Natural killer cell (primary cell): Measurements from ENCODE around the gene RNF40. TPM values are rescaled to one million over a fixed set of nuclear protein-coding genes. Genes with fewer than 3 reads are reported as not detected.
"Not testable (repeated sequence)": the region's sequence is repeated elsewhere in the genome, so short reads cannot be mapped to it uniquely, and the experiment has no call there.

Experiments
- ATAC-seq, 3 donors: fragments of 150-1000 bp in 2 of 3; fragments of 200-7000 bp in 1 of 3; cut with Tn5 transposase; 1 replicate in 1 of 3; 2 replicates in 2 of 3; pipeline ENCODE4 v1.10.0; 2021; ENCODE audit warnings: mild to moderate bottlenecking in 2 of 3, moderate library complexity in 2 of 3
- DNase-seq, 2 donors: peaks; one replicate each; pipeline versions ENCODE4 v3.0.0 to v3.0.0-alpha.2; 2013 to 2021; ENCODE audit warnings: mixed read lengths in 1 of 2
- H3K27ac ChIP-seq: one replicate; pipeline ENCODE4 v1.5.1; 2013; ENCODE audit warnings: mild to moderate bottlenecking, low read length
- H3K27me3 ChIP-seq: one replicate; pipeline ENCODE4 v1.6.1; 2013; ENCODE audit warnings: low read length; ENCODE audit not compliant: control insufficient read depth, insufficient read depth
- H3K36me3 ChIP-seq: one replicate; pipeline ENCODE4 v1.6.1; 2013; ENCODE audit warnings: low read length; ENCODE audit not compliant: control insufficient read depth, insufficient read depth
- H3K4me1 ChIP-seq: one replicate; pipeline ENCODE4 v1.6.1; 2013; ENCODE audit warnings: low read length; ENCODE audit not compliant: control insufficient read depth, insufficient read depth
- H3K4me3 ChIP-seq: one replicate; pipeline ENCODE4 v1.5.1; 2013; ENCODE audit warnings: low read length
- H3K9me3 ChIP-seq: one replicate; pipeline ENCODE4 v1.6.1; 2013; ENCODE audit warnings: low read length; ENCODE audit not compliant: control insufficient read depth, insufficient read depth
- H3K27ac Mint-ChIP-seq, 2 donors: one replicate each; pipeline ENCODE4 v1.8.0; 2022; ENCODE audit warnings: mild to moderate bottlenecking in 2 of 2, mixed read lengths in 2 of 2, moderate library complexity in 1 of 2
- H3K27me3 Mint-ChIP-seq, 2 donors: one replicate each; pipeline ENCODE4 v1.8.0; 2022; ENCODE audit warnings: low read depth in 2 of 2, mixed read lengths in 2 of 2
- H3K36me3 Mint-ChIP-seq: one replicate; pipeline ENCODE4 v1.8.0; 2022; ENCODE audit warnings: mixed read lengths
- H3K4me1 Mint-ChIP-seq, 2 donors: one replicate each; pipeline ENCODE4 v1.8.0; 2022; ENCODE audit warnings: mixed read lengths in 2 of 2
- H3K4me3 Mint-ChIP-seq: one replicate; pipeline ENCODE4 v1.8.0; 2022; ENCODE audit warnings: mild to moderate bottlenecking, moderate library complexity, mixed read lengths
- H3K9me3 Mint-ChIP-seq, 2 donors: one replicate each; pipeline ENCODE4 v1.8.0; 2022; ENCODE audit warnings: mixed read lengths in 2 of 2
- CTCF ChIP-seq: fragments of 200-600 bp; IDR thresholded peaks from one replicate; pipeline ENCODE4 v1.8.0; 2022; ENCODE audit warnings: antibody characterized with exemption
- WGBS: methylation state at CpG from one replicate; pipeline ENCODE4 v1.1.7; 2013; ENCODE audit warnings: missing lambda C conversion rate; ENCODE audit not compliant: insufficient coverage; 5-methylcytosine and 5-hydroxymethylcytosine counted together
- intact Hi-C: fragments of 100-400 bp; cut with micrococcal nuclease; formaldehyde crosslinking; loops from one replicate; pipeline ENCODE4 v1.14.2; 2022
- total RNA-seq, 4 donors: library from RNA; stranded (reverse); fragments of 120-200 nt in 1 of 4; gene quantifications; one replicate each; pipeline versions ENCODE4 v1.2.3 to v1.2.4, GENCODE V29; 2013 to 2022

Gene RNF40
- total RNA-seq, 3 donors from 2014 or later (not counting 1 experiment from before 2014, with no cell fraction given): 153 to 167 (median 161) TPM

DNA sequence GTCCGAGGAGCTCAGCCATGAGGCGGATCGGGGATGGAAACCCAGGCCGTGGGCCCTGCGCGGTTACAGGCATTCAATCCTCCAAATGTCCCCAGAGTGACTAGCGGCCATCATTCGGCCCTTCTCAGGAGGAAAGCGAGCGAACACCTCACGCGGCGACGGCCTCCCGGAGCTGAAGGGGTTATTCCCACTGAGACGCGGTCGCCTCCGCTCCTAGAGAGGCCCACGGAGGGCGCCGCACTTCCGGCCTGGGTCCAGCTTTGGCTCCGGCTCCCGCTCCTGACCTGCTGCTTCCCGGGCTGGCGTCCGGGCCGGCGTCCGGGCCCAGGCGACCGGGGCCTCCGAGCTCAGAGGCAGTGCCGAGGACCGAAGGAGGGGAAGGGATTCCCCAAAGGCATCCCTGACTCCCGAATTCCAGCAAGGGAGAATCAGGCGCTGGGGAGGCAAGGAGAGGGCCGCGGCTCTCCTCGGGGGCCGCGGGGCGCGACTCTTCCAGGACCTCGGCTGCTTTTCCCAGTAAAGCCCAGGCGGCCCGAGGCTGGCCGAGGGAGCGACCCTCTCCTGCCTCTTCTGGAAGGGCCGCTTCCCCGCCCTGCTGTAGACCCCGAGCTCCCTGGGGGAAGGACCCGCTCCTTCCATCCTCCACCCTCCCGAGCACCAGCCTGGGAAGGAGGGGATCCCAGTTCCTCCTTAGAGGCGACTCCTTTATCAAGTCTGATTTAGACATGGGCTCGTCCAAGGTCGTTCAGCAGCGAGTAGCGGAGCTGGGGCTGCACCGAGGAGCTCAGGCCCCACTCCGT lies 43.4 kb downstream of the RNF40 start:
- whole genome bisulfite sequencing: 6% methylated on average over 62 of the region's 62 CpGs
- Mint-ChIP-seq H3K27me3 (peaks cover 0 to 3% of the 10 kb centered on the region in 2 donors), H3K4me1 (peaks cover 16 to 21% of the 10 kb centered on the region in 2 donors), H3K9me3 (no peaks in the 10 kb centered on the region), H3K27ac (peak overlapping the region; percentile 57 to 70), H3K36me3 (no peaks in the 10 kb centered on the region), H3K4me3 (peak overlapping the region; percentile 94)
- DNase-seq: peak; percentile 47 to 77
- H3K9me3 ChIP-seq: no peaks in the 10 kb centered on the region
- H3K4me1 ChIP-seq: peaks cover 22% of the 10 kb centered on the region
- no peaks in the 10 kb centered on the region for H3K36me3 ChIP-seq
- H3K27ac ChIP-seq: peak overlapping the region; percentile 59
- H3K4me3 ChIP-seq: peak overlapping the region; percentile 83
- TF ChIP-seq CTCF: no peak
- intact Hi-C loops: no loop called here
- peak; percentile 81 to 83 (median 82) for ATAC-seq
- H3K27me3 ChIP-seq: no peaks in the 10 kb centered on the region

DNA sequence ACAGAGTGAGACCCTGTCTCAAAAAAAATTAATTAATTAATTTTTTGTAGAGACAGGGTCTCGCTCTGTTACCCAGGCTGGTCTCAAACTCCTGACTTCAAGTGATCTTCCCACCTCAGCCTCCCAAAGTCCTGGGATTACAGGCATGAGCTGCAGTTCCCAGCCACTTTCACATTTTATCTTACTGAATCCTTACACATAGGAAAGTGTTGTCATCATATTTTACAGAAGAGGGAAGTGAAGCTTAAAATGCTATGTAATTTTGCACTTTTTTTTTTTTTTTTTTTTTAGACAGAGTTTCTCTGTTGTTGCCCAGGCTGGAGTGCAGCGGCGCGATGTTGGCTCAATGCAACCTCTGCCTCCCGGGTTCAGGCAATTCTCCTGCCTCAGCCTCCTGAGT lies 46.0 kb downstream of the RNF40 start:
- no peaks in the 10 kb centered on the region for H3K9me3 ChIP-seq
- H3K4me3 Mint-ChIP-seq: no peak overlapping the region
- intact Hi-C loops: no loop called here
- DNase-seq (no peak), ATAC-seq (no peak)
- H3K4me1 ChIP-seq: peaks cover 22% of the 10 kb centered on the region
- no peaks in the 10 kb centered on the region for H3K9me3 Mint-ChIP-seq
- H3K36me3 Mint-ChIP-seq: no peaks in the 10 kb centered on the region
- 31% methylated on average over 5 of the region's 5 CpGs for WGBS
- peaks cover 16 to 21% of the 10 kb centered on the region in 2 donors for H3K4me1 Mint-ChIP-seq
- H3K27me3 Mint-ChIP-seq: peaks cover 0 to 3% of the 10 kb centered on the region in 2 donors
- H3K36me3 ChIP-seq: no peaks in the 10 kb centered on the region
- no peaks in the 10 kb centered on the region for H3K27me3 ChIP-seq
- no peak for TF ChIP-seq CTCF
- H3K27ac Mint-ChIP-seq: no peak overlapping the region
- no peak overlapping the region for H3K4me3 ChIP-seq
- no peak overlapping the region for H3K27ac ChIP-seq

DNA sequence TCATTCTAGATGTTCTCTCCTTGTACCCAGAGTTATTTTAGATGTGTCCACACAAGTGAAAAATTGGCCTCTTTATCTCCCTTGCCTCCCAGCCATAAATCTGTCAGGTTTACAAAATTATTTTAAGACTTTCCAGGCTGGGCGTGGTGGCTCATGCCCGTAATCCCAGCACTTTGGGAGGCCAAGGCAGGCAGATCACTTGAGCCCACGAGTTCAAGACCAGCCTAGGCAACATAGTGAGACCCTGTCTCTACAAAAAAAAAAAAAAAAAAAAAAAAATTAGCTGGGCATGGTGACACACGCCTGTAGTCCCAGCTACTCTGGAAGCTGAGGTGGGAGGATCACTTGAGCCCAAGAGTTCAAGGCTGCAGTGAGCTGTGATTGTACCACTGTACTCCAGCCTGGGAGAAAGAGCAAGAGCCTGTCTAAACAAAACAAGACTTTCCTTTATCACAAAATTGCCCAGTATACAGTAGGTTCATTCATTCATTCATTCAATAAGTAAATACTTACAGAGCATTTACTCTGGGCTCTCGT lies 46.8 kb downstream of the RNF40 start:
- H3K4me3 ChIP-seq, H3K36me3 ChIP-seq, H3K9me3 Mint-ChIP-seq, H3K27ac ChIP-seq, DNase-seq, H3K36me3 Mint-ChIP-seq, ATAC-seq, H3K27me3 ChIP-seq, H3K9me3 ChIP-seq, H3K27ac Mint-ChIP-seq, H3K27me3 Mint-ChIP-seq, intact Hi-C loops, H3K4me3 Mint-ChIP-seq: not testable (repeated sequence)
- peaks cover 27% of the 10 kb centered on the region for H3K4me1 ChIP-seq
- 58% methylated on average over 4 of the region's 5 CpGs for WGBS
- H3K4me1 Mint-ChIP-seq: peaks cover 21 to 26% of the 10 kb centered on the region in 2 donors

- H3K4me3 Mint-ChIP-seq, H3K27ac Mint-ChIP-seq, H3K9me3 ChIP-seq, H3K9me3 Mint-ChIP-seq, intact Hi-C loops, ATAC-seq, H3K27me3 Mint-ChIP-seq, H3K36me3 Mint-ChIP-seq, H3K4me3 ChIP-seq, H3K27ac ChIP-seq, H3K36me3 ChIP-seq, DNase-seq, H3K27me3 ChIP-seq: not testable (repeated sequence)
- peaks cover 31% of the 10 kb centered on the region for H3K4me1 ChIP-seq
- WGBS: 83% methylated on average over 5 of the region's 5 CpGs
- H3K4me1 Mint-ChIP-seq: peaks cover 29 to 32% of the 10 kb centered on the region in 2 donors
Observed at GRCh38 chr16:30809675-30810074, 47.6 kb downstream of the RNF40 start.
